ENCODE measurements around the gene MAP2. TPM values are rescaled to one million over a fixed set of nuclear protein-coding genes. Genes with fewer than 3 reads are reported as not detected.

The MAP2 gene
- total and polyA plus RNA-seq, 2 donors (not counting 1 experiment from before 2014, with no cell fraction given): 1.8 to 3.0 TPM

DNA sequence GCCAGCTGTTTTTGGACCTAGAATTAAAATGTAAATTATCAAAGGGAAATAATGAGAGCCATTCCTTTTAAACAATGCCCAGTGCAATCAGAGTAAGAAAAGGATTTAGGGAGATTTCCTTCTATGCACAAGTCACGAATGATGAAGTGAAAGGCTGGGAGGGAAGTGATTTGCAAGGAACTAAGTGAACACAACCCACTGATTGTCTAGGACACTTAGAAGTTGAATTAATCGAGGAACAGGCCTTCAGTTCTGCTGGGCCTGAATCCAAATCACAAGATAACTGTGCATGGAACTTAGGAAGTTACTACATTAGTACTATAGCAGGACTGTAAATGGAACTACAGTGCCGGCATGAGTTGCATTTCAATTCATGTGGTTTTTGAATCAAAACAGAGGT is 17.7 kb downstream of the MAP2 start:
- ChIA-PET CTCF (no interaction called here), POLR2A (no interaction called here)
- no peak overlapping the region for H2AFZ ChIP-seq (ENCODE audit: insufficient read depth, low read depth, low read length, poor library complexity, severe bottlenecking)
- no peak overlapping the region for H3K27ac Mint-ChIP-seq
- no peaks in the 10 kb centered on the region for H3K27me3 Mint-ChIP-seq
- no peaks in the 10 kb centered on the region for H3K9me3 Mint-ChIP-seq (ENCODE audit: insufficient read depth)
- no peak overlapping the region for H3K27ac ChIP-seq (ENCODE audit: low read length in 2 of 2)
- no peak overlapping the region for H3K9ac ChIP-seq (ENCODE audit: low read length)
- TF ChIP-seq, protein P1, sequence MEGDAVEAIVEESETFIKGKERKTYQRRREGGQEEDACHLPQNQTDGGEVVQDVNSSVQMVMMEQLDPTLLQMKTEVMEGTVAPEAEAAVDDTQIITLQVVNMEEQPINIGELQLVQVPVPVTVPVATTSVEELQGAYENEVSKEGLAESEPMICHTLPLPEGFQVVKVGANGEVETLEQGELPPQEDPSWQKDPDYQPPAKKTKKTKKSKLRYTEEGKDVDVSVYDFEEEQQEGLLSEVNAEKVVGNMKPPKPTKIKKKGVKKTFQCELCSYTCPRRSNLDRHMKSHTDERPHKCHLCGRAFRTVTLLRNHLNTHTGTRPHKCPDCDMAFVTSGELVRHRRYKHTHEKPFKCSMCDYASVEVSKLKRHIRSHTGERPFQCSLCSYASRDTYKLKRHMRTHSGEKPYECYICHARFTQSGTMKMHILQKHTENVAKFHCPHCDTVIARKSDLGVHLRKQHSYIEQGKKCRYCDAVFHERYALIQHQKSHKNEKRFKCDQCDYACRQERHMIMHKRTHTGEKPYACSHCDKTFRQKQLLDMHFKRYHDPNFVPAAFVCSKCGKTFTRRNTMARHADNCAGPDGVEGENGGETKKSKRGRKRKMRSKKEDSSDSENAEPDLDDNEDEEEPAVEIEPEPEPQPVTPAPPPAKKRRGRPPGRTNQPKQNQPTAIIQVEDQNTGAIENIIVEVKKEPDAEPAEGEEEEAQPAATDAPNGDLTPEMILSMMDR (IDR thresholded peaks at IDR 0.05): no peak
- no peak for TF ChIP-seq EZH2 (IDR thresholded peaks at IDR 0.05; ENCODE audit: borderline replicate concordance, insufficient read depth, low read depth, low read length, poor library complexity, severe bottlenecking)
- no peaks in the 10 kb centered on the region for H3K79me2 ChIP-seq (ENCODE audit: control insufficient read depth, insufficient read depth, low read length)
- H3K27me3 ChIP-seq (replicated peaks in 1 of 4; ENCODE audit: control extremely low read depth in 1 of 4, control insufficient read depth in 3 of 4, insufficient read depth in 4 of 4, low read length in 3 of 4): no peaks in the 10 kb centered on the region
- intact Hi-C loops (cut with micrococcal nuclease): no loop called here
- DNase-seq (no peak), ATAC-seq (ENCODE audit: low read depth) (no peak)
- H3K4me2 ChIP-seq (replicated peaks; ENCODE audit: low read depth, low read length, poor library complexity, severe bottlenecking): no peak overlapping the region
- WGBS (ENCODE audit: insufficient coverage): no CpG with 5 or more reads among the region's 3 CpGs
- H3K4me1 Mint-ChIP-seq: no peaks in the 10 kb centered on the region
- H3K9me3 ChIP-seq (ENCODE audit: control extremely low read depth in 1 of 3, control insufficient read depth in 2 of 3, insufficient read depth in 1 of 3, low read length in 2 of 3): no peaks in the 10 kb centered on the region
- no peaks in the 10 kb centered on the region for H4K20me1 ChIP-seq (ENCODE audit: control insufficient read depth, insufficient read depth, low read length, poor library complexity, severe bottlenecking)
- H3K4me3 ChIP-seq (ENCODE audit: control extremely low read depth in 1 of 5, extremely low read depth in 1 of 5, insufficient read depth in 1 of 5, low read depth in 2 of 5, low read length in 4 of 5): no peak overlapping the region
- H3K4me1 ChIP-seq (ENCODE audit: control insufficient read depth in 2 of 2, insufficient read depth in 2 of 2, low read length in 2 of 2): no peaks in the 10 kb centered on the region
- H3K36me3 ChIP-seq (replicated peaks in 1 of 2; ENCODE audit: control extremely low read depth in 1 of 2, control insufficient read depth in 1 of 2, extremely low read depth in 1 of 2, insufficient read depth in 2 of 2, low read length in 1 of 2): no peaks in the 10 kb centered on the region
- H3K4me3 Mint-ChIP-seq: no peak overlapping the region

DNA sequence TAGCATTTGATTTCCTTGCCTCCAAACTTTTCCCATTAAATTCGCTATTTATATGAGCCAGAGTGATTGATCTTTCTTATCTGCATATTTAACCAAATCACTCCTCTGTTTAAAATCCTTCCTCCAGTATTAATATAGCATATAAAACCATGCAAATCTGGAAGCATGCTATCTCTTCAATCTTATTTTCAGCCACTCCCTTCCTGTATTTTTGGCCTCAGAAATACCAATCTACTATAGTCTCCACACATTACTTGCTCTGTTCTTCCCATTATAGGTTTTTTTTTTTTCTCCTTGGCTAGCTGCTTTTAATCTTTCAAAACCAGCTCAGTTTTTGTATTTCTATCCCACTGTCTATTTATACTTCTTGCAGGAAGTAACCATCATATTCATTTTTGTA is 19.1 kb downstream of the MAP2 start:
- H3K79me2 ChIP-seq (ENCODE audit: control insufficient read depth, insufficient read depth, low read length): no peaks in the 10 kb centered on the region
- H3K4me2 ChIP-seq (replicated peaks; ENCODE audit: low read depth, low read length, poor library complexity, severe bottlenecking): no peak overlapping the region
- no peaks in the 10 kb centered on the region for H3K4me1 ChIP-seq (ENCODE audit: control insufficient read depth in 2 of 2, insufficient read depth in 2 of 2, low read length in 2 of 2)
- H3K27me3 ChIP-seq (replicated peaks in 1 of 4; ENCODE audit: control extremely low read depth in 1 of 4, control insufficient read depth in 3 of 4, insufficient read depth in 4 of 4, low read length in 3 of 4): no peaks in the 10 kb centered on the region
- intact Hi-C loops (cut with micrococcal nuclease): no loop called here
- Mint-ChIP-seq H3K9me3 (ENCODE audit: insufficient read depth) (no peaks in the 10 kb centered on the region), H3K27ac (no peak overlapping the region), H3K4me1 (no peaks in the 10 kb centered on the region), H3K27me3 (no peaks in the 10 kb centered on the region), H3K4me3 (no peak overlapping the region)
- no CpG with 5 or more reads among the region's 1 CpG for WGBS (ENCODE audit: insufficient coverage)
- no peaks in the 10 kb centered on the region for H4K20me1 ChIP-seq (ENCODE audit: control insufficient read depth, insufficient read depth, low read length, poor library complexity, severe bottlenecking)
- ChIA-PET CTCF (no interaction called here), POLR2A (no interaction called here)
- TF ChIP-seq, protein P1 (IDR thresholded peaks at IDR 0.05): no peak
- no peak for TF ChIP-seq EZH2 (IDR thresholded peaks at IDR 0.05; ENCODE audit: borderline replicate concordance, insufficient read depth, low read depth, low read length, poor library complexity, severe bottlenecking)
- no peak overlapping the region for H3K27ac ChIP-seq (ENCODE audit: low read length in 2 of 2)
- no peak for ATAC-seq (ENCODE audit: low read depth)
- H3K9me3 ChIP-seq (ENCODE audit: control extremely low read depth in 1 of 3, control insufficient read depth in 2 of 3, insufficient read depth in 1 of 3, low read length in 2 of 3): no peaks in the 10 kb centered on the region
- no peak overlapping the region for H3K9ac ChIP-seq (ENCODE audit: low read length)
- H3K36me3 ChIP-seq (replicated peaks in 1 of 2; ENCODE audit: control extremely low read depth in 1 of 2, control insufficient read depth in 1 of 2, extremely low read depth in 1 of 2, insufficient read depth in 2 of 2, low read length in 1 of 2): no peaks in the 10 kb centered on the region
- H3K4me3 ChIP-seq (ENCODE audit: control extremely low read depth in 1 of 5, extremely low read depth in 1 of 5, insufficient read depth in 1 of 5, low read depth in 2 of 5, low read length in 4 of 5): no peak overlapping the region
- DNase-seq: no peak
- no peak overlapping the region for H2AFZ ChIP-seq (ENCODE audit: insufficient read depth, low read depth, low read length, poor library complexity, severe bottlenecking)

Measured in B cell (primary cell).